Frontal cortex (tissue), 4 donors: ENCODE results near the gene C2CD2. TPM values are rescaled to one million over a fixed set of nuclear protein-coding genes. Genes with fewer than 3 reads are reported as not detected.

Experiments used
- DNase-seq, 2 donors: peaks; one replicate each; pipeline ENCODE4 v3.0.0; 2012; ENCODE audit warnings: low spot score in 2 of 2
- FAIRE-seq: peaks from 2 replicates; lab custom pipeline; 2012; peaks lifted over from hg19 to GRCh38; lab: Jason Lieb, UNC
- total RNA-seq: library from RNA; depleted of rRNA; stranded (reverse); fragments of >200 nt; gene quantifications from one replicate; pipeline ENCODE4 v1.2.3, GENCODE V29; 2014
- donor health status: control.
- donor health status: control.
- donor health status: control.

The C2CD2 gene
- total RNA-seq, 1 donor from 2014 or later: 9.4 TPM

GRCh38 chr21:41976611-41977010 is 22.8 kb upstream of the C2CD2 start:
- no peak for FAIRE-seq
- DNase-seq: no peak

GRCh38 chr21:41975391-41976272 is 21.8 kb upstream of the C2CD2 start:
- FAIRE-seq (no peak), DNase-seq (no peak)

GRCh38 chr21:41974752-41975053 is 20.9 kb upstream of the C2CD2 start:
- DNase-seq (no peak), FAIRE-seq (no peak)

- FAIRE-seq: no peak
- peak in 1 of 2 donors; percentile 45 for DNase-seq
Observed at GRCh38 chr21:41973861-41974751, 20.3 kb upstream of the C2CD2 start.

- DNase-seq (no peak), FAIRE-seq (no peak)
Observed at GRCh38 chr21:41973427-41973831, 19.6 kb upstream of the C2CD2 start.

- FAIRE-seq: no peak
- DNase-seq: no peak
Observed at GRCh38 chr21:41972511-41973205, 18.8 kb upstream of the C2CD2 start.

- FAIRE-seq (no peak), DNase-seq (no peak)
Observed at GRCh38 chr21:41971891-41972290, 18.1 kb upstream of the C2CD2 start.

- FAIRE-seq (no peak), DNase-seq (no peak)
Observed at GRCh38 chr21:41970751-41971653, 17.2 kb upstream of the C2CD2 start.

- no peak for DNase-seq
- no peak for FAIRE-seq
Observed at GRCh38 chr21:41970106-41970391, 16.2 kb upstream of the C2CD2 start.

GRCh38 chr21:41967708-41968107 is 13.9 kb upstream of the C2CD2 start:
- FAIRE-seq (no peak), DNase-seq (no peak)

GRCh38 chr21:41966872-41967621 is 13.2 kb upstream of the C2CD2 start:
- FAIRE-seq (no peak), DNase-seq (no peak)

GRCh38 chr21:41966041-41966833 is 12.4 kb upstream of the C2CD2 start:
- FAIRE-seq: no peak
- DNase-seq: no peak

GRCh38 chr21:41965461-41966013 is 11.7 kb upstream of the C2CD2 start:
- DNase-seq: no peak
- FAIRE-seq: no peak

- no peak for FAIRE-seq
- no peak for DNase-seq
Observed at GRCh38 chr21:41965045-41965444, 11.2 kb upstream of the C2CD2 start.

GRCh38 chr21:41964171-41964570 is 10.4 kb upstream of the C2CD2 start:
- no peak for FAIRE-seq
- no peak for DNase-seq

GRCh38 chr21:41962425-41962966 is 8.7 kb upstream of the C2CD2 start:
- FAIRE-seq (no peak), DNase-seq (no peak)

GRCh38 chr21:41961753-41962152 is 7.9 kb upstream of the C2CD2 start:
- FAIRE-seq: no peak
- DNase-seq: no peak

GRCh38 chr21:41961282-41961701 is 7.5 kb upstream of the C2CD2 start:
- DNase-seq (no peak), FAIRE-seq (no peak)
